Panc1 (cell line): ENCODE results near the gene SOX18. TPM values are rescaled to one million over a fixed set of nuclear protein-coding genes. Genes with fewer than 3 reads are reported as not detected.
A peak's percentile ranks its signal among the peaks of the same experiment; 100 is the strongest.

Experiments
- ATAC-seq: fragments of 200-7000 bp; cut with Tn5 transposase; 2 replicates; pipeline ENCODE4 v1.9.1; 2020; ENCODE audit warnings: mild to moderate bottlenecking, moderate library complexity
- BruUV-seq: library from RNA; stranded (reverse); fragments of 400-500 nt; replicated peaks from 2 replicates; lab custom pipeline; 2021; lab: Mats Ljungman, UMichigan
- CTCF ChIA-PET: fragments of 300-600 bp; sonication (Branson Sonifier 250); formaldehyde crosslinking; loops from one replicate; lab custom pipeline; 2022; ENCODE audit warnings: antibody characterized with exemption; lab: Charles Lee
- POLR2A ChIA-PET: fragments of 300-600 bp; sonication (Branson Sonifier 250); formaldehyde crosslinking; loops from one replicate; lab custom pipeline; 2022; ENCODE audit warnings: antibody characterized with exemption; lab: Charles Lee
- DNase-seq: peaks from one replicate; pipeline ENCODE4 v3.0.0-alpha.2; 2010; ENCODE audit warnings: low read depth, low spot score
- H3K27ac ChIP-seq: 2 replicates; pipeline ENCODE4 v1.5.1; 2011; ENCODE audit warnings: mild to moderate bottlenecking, low read length, inconsistent platforms
- H3K27me3 ChIP-seq: fragments of 200-500 bp; sonication (Bioruptor generic); 2 replicates; pipeline ENCODE4 v1.6.0; 2014; ENCODE audit warnings: low read length, inconsistent platforms; ENCODE audit not compliant: control insufficient read depth, insufficient read depth
- H3K36me3 ChIP-seq: fragments of 200-500 bp; sonication (Bioruptor generic); 2 replicates; pipeline ENCODE4 v1.5.1; 2014; ENCODE audit warnings: inconsistent platforms, mild to moderate bottlenecking, low read length, moderate library complexity; ENCODE audit not compliant: control insufficient read depth, insufficient read depth
- H3K4me1 ChIP-seq: 2 replicates; pipeline ENCODE4 v1.5.1; 2011; ENCODE audit warnings: inconsistent platforms, mild to moderate bottlenecking, low read length, moderate library complexity; ENCODE audit not compliant: control insufficient read depth, insufficient read depth
- H3K4me3 ChIP-seq, 2 experiments: 2 replicates each; pipeline ENCODE4 v1.5.1; 2011 to 2012; ENCODE audit warnings: low read depth in 2 of 2, low read length in 2 of 2, mild to moderate bottlenecking in 2 of 2, inconsistent platforms in 1 of 2, moderate library complexity in 1 of 2
- H3K9me3 ChIP-seq: fragments of 200-500 bp; sonication (Bioruptor generic); 2 replicates; pipeline ENCODE4 v1.5.1; 2014; ENCODE audit warnings: low read depth, mild to moderate bottlenecking, inconsistent platforms, low read length, moderate library complexity; ENCODE audit not compliant: control insufficient read depth, insufficient read depth
- CTCF ChIP-seq: fragments of 450-650 bp; IDR thresholded peaks from 2 replicates; pipeline ENCODE4 v1.5.1; 2017; ENCODE audit warnings: mild to moderate bottlenecking
- POLR2AphosphoS5 ChIP-seq: IDR thresholded peaks from 2 replicates; pipeline ENCODE4 v1.6.1; 2012; ENCODE audit warnings: mild to moderate bottlenecking, low read depth, low read length, moderate library complexity
- REST ChIP-seq, 2 experiments: IDR thresholded peaks; 2 replicates each; pipeline ENCODE4 v1.6.1; 2011 to 2012; ENCODE audit warnings: low read depth in 2 of 2, control low read depth in 1 of 2, low read length in 1 of 2, mild to moderate bottlenecking in 1 of 2, moderate library complexity in 1 of 2; ENCODE audit not compliant: insufficient read depth in 1 of 2
- SIN3A ChIP-seq: IDR thresholded peaks from 2 replicates; pipeline ENCODE4 v1.6.1; 2012; ENCODE audit warnings: low read depth, mild to moderate bottlenecking, low read length, moderate library complexity, borderline replicate concordance; ENCODE audit not compliant: insufficient read depth
- TCF7L2 ChIP-seq: IDR thresholded peaks from 2 replicates; pipeline ENCODE4 v1.6.1; 2011; ENCODE audit warnings: mild to moderate bottlenecking, low read depth, low read length, inconsistent platforms
- in situ Hi-C: cut with HindIII; loops from 2 replicates; pipeline ENCODE4 v1.10.0; 2016; ENCODE audit warnings: low sequenced_read_pairs, low pct_unique_long_range_greater_than_20kb
- intact Hi-C: fragments of 100-400 bp; cut with micrococcal nuclease; formaldehyde crosslinking; loops from one replicate; pipeline ENCODE4 v1.10.0; 2022; ENCODE audit not compliant: unreplicated experiment
- total RNA-seq: library from RNA; stranded (reverse); gene quantifications from one replicate; pipeline ENCODE4 v1.2.1, GENCODE V29; 2021; ENCODE audit not compliant: unreplicated experiment

SOX18 gene
- total RNA-seq, 1 experiment from 2014 or later, result 18.7 TPM

GRCh38 chr20:64062596-64063388 lies 13.4 kb upstream of the SOX18 start, which contains the start of gene TCEA2:
TCEA2 (plus strand) TSS chr20:64063198; CDS start chr20:64063313, 115 bp downstream.
- DNase-seq, result peak; percentile 75
- Histone ChIP-seq H3K4me3 (peak within 1 kb of the TSS; percentile 67 to 72), H3K9me3 (no peaks in the 10 kb centered on the region), H3K36me3 (no peaks in the 10 kb centered on the region), H3K4me1 (peaks cover 35% of the 10 kb centered on the region), H3K27me3 (no peaks in the 10 kb centered on the region), H3K27ac (peak within 1 kb of the TSS; percentile 90)
- ChIA-PET POLR2A (interaction anchor here (0.6 kb wide), 1 partner anchor 142 kb away, joined by 5 read pairs; no protein-coding TSS in a partner anchor), CTCF (interaction anchor here (1.0 kb wide), 2 partner anchors 21 to 24 kb away, joined by 3 to 4 read pairs; no protein-coding TSS in a partner anchor)
- no TSS peak for BruUV-seq
- in situ Hi-C loops, result no loop called here
- 0 out of 4 replicates have a peak, but pooled peaks of 1 of the 2 experiments have one; percentile 58 for TF ChIP-seq REST (IDR thresholded peaks at IDR 0.05; ENCODE audit: insufficient read depth in 1 of 2, low read depth in 2 of 2, low read length in 1 of 2)
- TF ChIP-seq TCF7L2, result peak; percentile 59; the same call in 1 of the 2 replicates
- TF ChIP-seq CTCF, result no peak
- TF ChIP-seq POLR2AphosphoS5, result peak; percentile 86
- peak; percentile 81; the same call in 1 of the 2 replicates for TF ChIP-seq SIN3A
- intact Hi-C loops, result no loop called here
- ATAC-seq, result peak; percentile 94

GRCh38 chr20:64062276-64062595 lies 12.8 kb upstream of the SOX18 start:
- Histone ChIP-seq H3K9me3 (no peaks in the 10 kb centered on the region), H3K27ac (peak overlapping the region; percentile 90), H3K4me1 (peaks cover 37% of the 10 kb centered on the region), H3K4me3 (peak overlapping the region; percentile 51 to 67), H3K36me3 (no peaks in the 10 kb centered on the region), H3K27me3 (no peaks in the 10 kb centered on the region)
- no peak for ATAC-seq
- TF ChIP-seq REST (IDR thresholded peaks at IDR 0.05; ENCODE audit: insufficient read depth in 1 of 2, low read depth in 2 of 2, low read length in 1 of 2) (no peak), SIN3A (no peak), TCF7L2 (no peak), CTCF (no peak), POLR2AphosphoS5 (no peak)
- no TSS peak for BruUV-seq
- ChIA-PET POLR2A (no interaction called here), CTCF (interaction anchor here (1.0 kb wide), 2 partner anchors 21 to 24 kb away, joined by 3 to 4 read pairs; no protein-coding TSS in a partner anchor)
- DNase-seq, result no peak
- in situ Hi-C loops, result no loop called here
- intact Hi-C loops, result no loop called here
